ENCODE data around the gene CD68. TPM values are rescaled to one million over a fixed set of nuclear protein-coding genes. Genes with fewer than 3 reads are reported as not detected.

Gene CD68
- total RNA-seq, 4 donors from 2014 or later, result 3.8 to 102 (median 35.1) TPM

GRCh38 chr17:7613769-7614424, 34.5 kb downstream of the CD68 start:
- 7% methylated on average over 20 of the region's 20 CpGs; no CpG with 5 or more reads in 1 of the 2 donors for WGBS, 2 donors (ENCODE audit: low coverage in 1 of 2)
- H3K4me1 ChIP-seq, result peaks cover 16 to 34% (median 27%) of the 10 kb centered on the region in 4 donors
- TF ChIP-seq POLR2AphosphoS5 (IDR thresholded peaks at IDR 0.05) (no peak), EP300 (IDR thresholded peaks at IDR 0.05; ENCODE audit: low read depth) (no peak), CTCF (IDR thresholded peaks at IDR 0.05) (no peak), POLR2A (IDR thresholded peaks at IDR 0.05) (no peak)
- in situ Hi-C loops (cut with MboI; ENCODE audit: low pct_ligation_motif_present in 1 of 4, low pct_unique_long_range_greater_than_20kb in 1 of 4, low sequenced_read_pairs in 3 of 4), result no loop called here
- no peaks in the 10 kb centered on the region for H3K27me3 ChIP-seq
- intact Hi-C loops (cut with DNase I; ENCODE audit: low total_unique reads), result no loop called here
- no peaks in the 10 kb centered on the region for H3K36me3 ChIP-seq
- no peaks in the 10 kb centered on the region for H3K9me3 ChIP-seq
- peak overlapping the region; percentile 90 to 98 (median 96) for H3K27ac ChIP-seq
- peak overlapping the region; percentile 61 to 92 (median 71) for H3K4me3 ChIP-seq
- DNase-seq, result no peak

- peak within 1 kb of the TSS; percentile 90 to 98 (median 96) for H3K27ac ChIP-seq
- WGBS, 2 donors (ENCODE audit: low coverage in 1 of 2), result 1% methylated on average over 80 of the region's 93 CpGs; no CpG with 5 or more reads in 1 of the 2 donors
- in situ Hi-C loops (cut with MboI; ENCODE audit: low pct_ligation_motif_present in 1 of 4, low pct_unique_long_range_greater_than_20kb in 1 of 4, low sequenced_read_pairs in 3 of 4) (no loop called here), intact Hi-C loops (cut with DNase I; ENCODE audit: low total_unique reads) (no loop called here)
- peaks cover 16 to 34% (median 25%) of the 10 kb centered on the region in 4 donors for H3K4me1 ChIP-seq
- TF ChIP-seq POLR2AphosphoS5 (IDR thresholded peaks at IDR 0.05), result peak; percentile 88 to 89 (median 89)
- TF ChIP-seq POLR2A (IDR thresholded peaks at IDR 0.05), result peak; percentile 71
- TF ChIP-seq CTCF (IDR thresholded peaks at IDR 0.05), result peak; percentile 34 to 86 (median 67)
- no peak for TF ChIP-seq EP300 (IDR thresholded peaks at IDR 0.05; ENCODE audit: low read depth)
- peak within 1 kb of the TSS; percentile 61 to 92 (median 71) for H3K4me3 ChIP-seq
- no peaks in the 10 kb centered on the region for H3K9me3 ChIP-seq
- no peaks in the 10 kb centered on the region for H3K36me3 ChIP-seq
- H3K27me3 ChIP-seq, result no peaks in the 10 kb centered on the region
- peak; percentile 100 for DNase-seq
Measured at GRCh38 chr17:7614425-7615264, 35.2 kb downstream of the CD68 start, which contains the start of gene FXR2. TSS of gene FXR2 (minus strand) at chr17:7614897. CDS start at chr17:7614532, 365 bp downstream.

GRCh38 chr17:7615265-7615747, 35.9 kb downstream of the CD68 start:
- WGBS, 2 donors (ENCODE audit: low coverage in 1 of 2), result 2 to 6% methylated on average over 11 to 28 of the region's 28 CpGs
- TF ChIP-seq POLR2AphosphoS5 (IDR thresholded peaks at IDR 0.05), result peak in 1 of 3 donors; percentile 14
- TF ChIP-seq EP300 (IDR thresholded peaks at IDR 0.05; ENCODE audit: low read depth), result no peak
- no peak for TF ChIP-seq POLR2A (IDR thresholded peaks at IDR 0.05)
- no peak for TF ChIP-seq CTCF (IDR thresholded peaks at IDR 0.05)
- intact Hi-C loops (cut with DNase I; ENCODE audit: low total_unique reads), result no loop called here

GRCh38 chr17:7618608-7619007, 39.2 kb downstream of the CD68 start:
- no peak for TF ChIP-seq POLR2A (IDR thresholded peaks at IDR 0.05)
- TF ChIP-seq EP300 (IDR thresholded peaks at IDR 0.05; ENCODE audit: low read depth), result no peak
- no peak for TF ChIP-seq POLR2AphosphoS5 (IDR thresholded peaks at IDR 0.05)
- TF ChIP-seq CTCF (IDR thresholded peaks at IDR 0.05), result no peak
- no peaks in the 10 kb centered on the region for H3K9me3 ChIP-seq
- WGBS, 2 donors (ENCODE audit: low coverage in 1 of 2), result 65 to 75% methylated on average over 4 to 5 of the region's 5 CpGs
- no peaks in the 10 kb centered on the region for H3K36me3 ChIP-seq
- peaks cover 0 to 11% (median 4%) of the 10 kb centered on the region in 4 donors for H3K4me1 ChIP-seq
- no peak for DNase-seq
- H3K4me3 ChIP-seq, result no peak overlapping the region
- intact Hi-C loops (cut with DNase I; ENCODE audit: low total_unique reads) (no loop called here), in situ Hi-C loops (cut with MboI; ENCODE audit: low pct_ligation_motif_present in 1 of 4, low pct_unique_long_range_greater_than_20kb in 1 of 4, low sequenced_read_pairs in 3 of 4) (no loop called here)
- H3K27ac ChIP-seq, result no peak overlapping the region
- H3K27me3 ChIP-seq, result no peaks in the 10 kb centered on the region

More at GRCh38 chr17:7615265-7615747, 35.9 kb downstream of the CD68 start:
- in situ Hi-C loops (cut with MboI; ENCODE audit: low pct_ligation_motif_present in 1 of 4, low pct_unique_long_range_greater_than_20kb in 1 of 4, low sequenced_read_pairs in 3 of 4), result no loop called here
- Histone ChIP-seq H3K27me3 (no peaks in the 10 kb centered on the region), H3K4me3 (peak overlapping the region in 3 of 4 donors; percentile 32 to 92 (median 60)), H3K9me3 (no peaks in the 10 kb centered on the region), H3K27ac (peak overlapping the region; percentile 90 to 98 (median 94)), H3K4me1 (peaks cover 16 to 34% (median 25%) of the 10 kb centered on the region in 4 donors), H3K36me3 (no peaks in the 10 kb centered on the region)
- DNase-seq, result no peak
